ENCODE results near the gene ZNF182.
A peak's percentile ranks its signal among the peaks of the same experiment; 100 is the strongest.
"Not testable (repeated sequence)": the region's sequence is repeated elsewhere in the genome, so short reads cannot be mapped to it uniquely, and the experiment has no call there.

The ZNF182 gene

GRCh38 chrX:48003758-48004457 lies at the start of gene ZNF182:
Gene ZNF182 (minus strand): TSS chrX:48003989. CDS start chrX:48002609, 1,380 bp downstream.
- H3K27me3 ChIP-seq (ENCODE audit: insufficient read depth, low read length), result no peaks in the 10 kb centered on the region
- peaks cover 12% of the 10 kb centered on the region; the same call in 1 of the 2 replicates for H3K36me3 ChIP-seq (ENCODE audit: insufficient read depth, low read depth, low read length)
- peak within 1 kb of the TSS; percentile 91 for H3K4me3 ChIP-seq (ENCODE audit: low read length)
- peak within 1 kb of the TSS; percentile 90; the same call in 1 of the 2 replicates for H3K9ac ChIP-seq (ENCODE audit: low read depth, low read length)
- no peaks in the 10 kb centered on the region for H3K4me1 ChIP-seq (ENCODE audit: insufficient read depth, low read length)
- no peaks in the 10 kb centered on the region for H3K9me3 ChIP-seq (ENCODE audit: insufficient read depth, low read depth, low read length)
- no peak within 1 kb of the TSS for H3K27ac ChIP-seq (ENCODE audit: low read length)

DNA sequence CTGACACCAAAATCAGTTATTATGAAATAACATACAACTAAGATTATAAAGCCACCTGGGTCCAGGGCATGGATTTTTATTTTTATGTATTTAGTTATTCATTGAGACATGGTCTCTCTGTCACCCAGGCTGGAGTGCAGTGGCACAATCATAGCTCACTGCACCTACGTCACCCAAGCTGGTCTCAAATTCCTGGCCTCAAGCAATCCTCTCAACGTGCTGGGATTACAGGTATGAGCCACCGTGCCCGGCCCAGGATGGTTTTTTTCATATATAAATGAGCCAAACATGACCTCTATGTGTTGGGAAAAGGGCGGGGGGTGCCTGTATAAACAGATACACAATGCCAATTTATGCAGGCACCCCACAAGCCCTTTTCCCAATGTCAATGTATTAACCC lies 43.1 kb upstream of the ZNF182 start:
- Histone ChIP-seq H3K9ac (ENCODE audit: low read depth, low read length) (no peak overlapping the region), H3K27me3 (ENCODE audit: insufficient read depth, low read length) (no peaks in the 10 kb centered on the region), H3K4me3 (ENCODE audit: low read length) (no peak overlapping the region), H3K9me3 (ENCODE audit: insufficient read depth, low read depth, low read length) (no peaks in the 10 kb centered on the region), H3K27ac (ENCODE audit: low read length) (no peak overlapping the region), H3K36me3 (ENCODE audit: insufficient read depth, low read depth, low read length) (no peaks in the 10 kb centered on the region), H3K4me1 (ENCODE audit: insufficient read depth, low read length) (no peaks in the 10 kb centered on the region; the same call in 1 of the 2 replicates)

DNA sequence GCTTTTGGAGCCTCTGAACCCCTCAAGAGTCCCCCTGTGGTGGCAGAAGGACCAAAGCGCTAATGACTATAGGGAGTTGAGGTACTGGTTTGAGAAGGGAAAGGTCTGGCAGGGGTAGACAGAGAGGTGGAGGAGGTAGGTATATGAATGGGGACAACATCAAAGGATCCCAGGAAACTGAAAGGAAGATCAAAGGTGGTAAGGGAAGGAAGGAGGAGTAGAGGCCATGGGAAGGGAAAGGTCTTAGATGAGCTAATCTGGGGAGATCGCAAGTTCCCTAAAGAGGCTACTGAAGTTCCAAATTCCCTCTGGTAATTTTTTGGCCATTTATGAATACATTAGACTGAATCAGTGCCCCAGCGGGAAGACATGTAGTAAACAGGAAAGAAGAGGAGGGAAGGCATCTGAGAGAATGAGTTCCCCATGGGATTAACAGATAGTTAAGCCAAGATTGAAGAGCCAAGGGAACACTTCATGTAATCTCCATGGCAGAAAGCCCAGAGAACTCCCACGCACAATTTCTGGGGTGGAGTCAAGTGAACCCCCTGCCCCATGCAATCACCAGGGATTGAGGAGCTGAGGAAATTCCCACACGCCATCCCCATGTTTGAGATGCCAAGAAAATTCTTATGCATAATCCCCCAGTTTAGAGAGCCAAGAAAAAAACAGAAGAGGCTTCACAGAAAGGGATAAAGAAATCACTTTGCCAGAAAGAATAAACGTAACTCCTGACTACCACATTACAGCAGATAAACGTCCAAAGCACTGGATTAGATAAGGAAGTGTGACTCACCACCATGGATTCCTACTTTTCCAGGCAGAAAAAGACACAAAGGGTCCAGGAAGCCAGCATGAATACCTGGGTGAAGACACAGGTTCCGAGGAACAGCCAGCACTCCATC lies 41.9 kb upstream of the ZNF182 start:
- Histone ChIP-seq H3K27ac (ENCODE audit: low read length) (no peak overlapping the region), H3K4me3 (ENCODE audit: low read length) (no peak overlapping the region), H3K36me3 (ENCODE audit: insufficient read depth, low read depth, low read length) (no peaks in the 10 kb centered on the region), H3K9ac (ENCODE audit: low read depth, low read length) (no peak overlapping the region), H3K9me3 (ENCODE audit: insufficient read depth, low read depth, low read length) (no peaks in the 10 kb centered on the region), H3K27me3 (ENCODE audit: insufficient read depth, low read length) (no peaks in the 10 kb centered on the region), H3K4me1 (ENCODE audit: insufficient read depth, low read length) (no peaks in the 10 kb centered on the region; the same call in 1 of the 2 replicates)

DNA sequence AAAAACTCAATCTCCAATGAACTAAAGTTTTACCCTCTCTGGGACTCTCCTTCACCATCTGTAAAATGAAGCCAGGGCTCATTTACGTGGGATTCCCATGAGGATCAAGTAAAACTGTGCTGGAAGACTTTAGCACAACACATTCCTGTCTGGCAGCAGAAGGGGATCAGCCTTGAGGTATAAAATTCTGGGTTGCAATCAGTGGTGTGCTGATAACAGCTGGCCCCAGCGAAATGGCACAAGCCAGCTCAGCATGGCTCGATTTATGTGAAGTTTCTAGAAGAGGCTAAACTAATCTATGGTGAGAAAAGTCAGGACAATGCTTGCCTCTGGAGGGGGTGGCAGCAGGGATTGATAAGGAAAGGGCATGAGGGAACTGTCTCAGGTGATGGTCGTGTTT lies 39.3 kb upstream of the ZNF182 start:
- Histone ChIP-seq H3K27me3 (ENCODE audit: insufficient read depth, low read length) (no peaks in the 10 kb centered on the region), H3K27ac (ENCODE audit: low read length) (no peak overlapping the region), H3K9me3 (ENCODE audit: insufficient read depth, low read depth, low read length) (no peaks in the 10 kb centered on the region), H3K9ac (ENCODE audit: low read depth, low read length) (no peak overlapping the region), H3K4me1 (ENCODE audit: insufficient read depth, low read length) (no peaks in the 10 kb centered on the region; the same call in 1 of the 2 replicates), H3K36me3 (ENCODE audit: insufficient read depth, low read depth, low read length) (no peaks in the 10 kb centered on the region), H3K4me3 (ENCODE audit: low read length) (no peak overlapping the region)

GRCh38 chrX:48035891-48036290 lies 32.1 kb upstream of the ZNF182 start:
- Histone ChIP-seq H3K4me3 (ENCODE audit: low read length) (no peak overlapping the region), H3K27me3 (ENCODE audit: insufficient read depth, low read length) (no peaks in the 10 kb centered on the region), H3K4me1 (ENCODE audit: insufficient read depth, low read length) (no peaks in the 10 kb centered on the region), H3K9me3 (ENCODE audit: insufficient read depth, low read depth, low read length) (no peaks in the 10 kb centered on the region), H3K27ac (ENCODE audit: low read length) (no peak overlapping the region), H3K36me3 (ENCODE audit: insufficient read depth, low read depth, low read length) (no peaks in the 10 kb centered on the region), H3K9ac (ENCODE audit: low read depth, low read length) (no peak overlapping the region)

DNA sequence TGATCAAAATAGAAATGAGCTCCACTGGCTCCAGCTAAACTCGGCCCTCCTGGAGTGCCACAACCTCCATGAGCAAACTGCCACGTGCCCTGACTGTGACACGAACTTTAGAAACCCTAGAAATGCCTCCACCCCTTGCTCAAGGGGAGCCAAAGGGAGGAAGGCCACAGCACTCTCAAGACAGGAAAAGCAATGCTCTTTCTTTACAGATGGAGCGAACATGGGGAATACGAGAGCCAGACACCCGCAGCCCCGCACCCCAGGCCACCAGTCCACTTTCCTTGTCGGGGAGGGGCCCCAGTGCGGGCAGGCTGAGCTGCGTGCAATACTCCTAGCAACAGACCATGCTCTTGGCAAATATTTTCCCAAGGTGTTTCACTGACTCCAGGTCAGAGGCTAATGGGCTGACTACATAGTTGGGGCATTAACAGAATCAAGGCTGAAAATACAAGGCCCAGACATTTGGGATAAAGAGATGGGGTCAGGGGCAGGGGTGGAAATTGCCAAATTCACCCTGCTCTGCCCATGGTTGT lies 26.9 kb upstream of the ZNF182 start:
- not testable (repeated sequence) for H3K9ac ChIP-seq (ENCODE audit: low read depth, low read length); H3K4me3 ChIP-seq (ENCODE audit: low read length); H3K27ac ChIP-seq (ENCODE audit: low read length); H3K4me1 ChIP-seq (ENCODE audit: insufficient read depth, low read length); H3K27me3 ChIP-seq (ENCODE audit: insufficient read depth, low read length); H3K9me3 ChIP-seq (ENCODE audit: insufficient read depth, low read depth, low read length); H3K36me3 ChIP-seq (ENCODE audit: insufficient read depth, low read depth, low read length)

- Histone ChIP-seq H3K9me3 (ENCODE audit: insufficient read depth, low read depth, low read length) (no peaks in the 10 kb centered on the region), H3K4me1 (ENCODE audit: insufficient read depth, low read length) (no peaks in the 10 kb centered on the region), H3K9ac (ENCODE audit: low read depth, low read length) (no peak overlapping the region), H3K36me3 (ENCODE audit: insufficient read depth, low read depth, low read length) (no peaks in the 10 kb centered on the region), H3K27me3 (ENCODE audit: insufficient read depth, low read length) (no peaks in the 10 kb centered on the region), H3K4me3 (ENCODE audit: low read length) (no peak overlapping the region), H3K27ac (ENCODE audit: low read length) (no peak overlapping the region)
Observed at GRCh38 chrX:48030237-48030636, 26.4 kb upstream of the ZNF182 start.

GRCh38 chrX:48028091-48028490 lies 24.3 kb upstream of the ZNF182 start:
- Histone ChIP-seq H3K9ac (ENCODE audit: low read depth, low read length) (no peak overlapping the region), H3K4me3 (ENCODE audit: low read length) (no peak overlapping the region), H3K4me1 (ENCODE audit: insufficient read depth, low read length) (no peaks in the 10 kb centered on the region), H3K27ac (ENCODE audit: low read length) (no peak overlapping the region), H3K9me3 (ENCODE audit: insufficient read depth, low read depth, low read length) (no peaks in the 10 kb centered on the region), H3K27me3 (ENCODE audit: insufficient read depth, low read length) (no peaks in the 10 kb centered on the region), H3K36me3 (ENCODE audit: insufficient read depth, low read depth, low read length) (no peaks in the 10 kb centered on the region)

GRCh38 chrX:48027545-48027944 lies 23.8 kb upstream of the ZNF182 start:
- H3K4me3 ChIP-seq (ENCODE audit: low read length); H3K36me3 ChIP-seq (ENCODE audit: insufficient read depth, low read depth, low read length); H3K9ac ChIP-seq (ENCODE audit: low read depth, low read length); H3K4me1 ChIP-seq (ENCODE audit: insufficient read depth, low read length); H3K27me3 ChIP-seq (ENCODE audit: insufficient read depth, low read length); H3K9me3 ChIP-seq (ENCODE audit: insufficient read depth, low read depth, low read length); H3K27ac ChIP-seq (ENCODE audit: low read length): not testable (repeated sequence)

DNA sequence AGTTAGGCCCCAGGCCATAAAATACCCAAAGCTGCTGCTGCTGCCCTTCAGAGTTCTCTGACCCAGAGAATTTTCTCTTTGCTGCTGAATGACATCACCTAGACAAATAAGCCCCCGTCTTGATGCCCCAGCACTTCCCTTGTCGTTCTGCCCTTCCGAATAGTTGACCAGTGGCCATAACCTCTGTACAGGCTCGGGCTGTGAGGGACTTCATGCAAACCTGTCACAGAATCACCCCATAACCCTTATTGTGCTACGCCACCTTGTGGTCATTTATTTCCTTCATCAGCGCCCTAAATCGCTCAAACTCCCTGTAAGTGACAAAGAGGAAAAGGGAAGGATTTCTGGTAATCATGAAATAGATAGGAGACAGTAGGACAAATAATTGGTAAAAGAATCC lies 21.8 kb upstream of the ZNF182 start:
- Histone ChIP-seq H3K9ac (ENCODE audit: low read depth, low read length) (no peak overlapping the region), H3K4me3 (ENCODE audit: low read length) (no peak overlapping the region), H3K27ac (ENCODE audit: low read length) (no peak overlapping the region), H3K36me3 (ENCODE audit: insufficient read depth, low read depth, low read length) (no peaks in the 10 kb centered on the region), H3K27me3 (ENCODE audit: insufficient read depth, low read length) (no peaks in the 10 kb centered on the region), H3K4me1 (ENCODE audit: insufficient read depth, low read length) (no peaks in the 10 kb centered on the region), H3K9me3 (ENCODE audit: insufficient read depth, low read depth, low read length) (no peaks in the 10 kb centered on the region)

- H3K9ac ChIP-seq (ENCODE audit: low read depth, low read length), result no peak overlapping the region
- no peaks in the 10 kb centered on the region for H3K36me3 ChIP-seq (ENCODE audit: insufficient read depth, low read depth, low read length)
- no peak overlapping the region for H3K27ac ChIP-seq (ENCODE audit: low read length)
- no peaks in the 10 kb centered on the region for H3K4me1 ChIP-seq (ENCODE audit: insufficient read depth, low read length)
- no peaks in the 10 kb centered on the region for H3K9me3 ChIP-seq (ENCODE audit: insufficient read depth, low read depth, low read length)
- H3K4me3 ChIP-seq (ENCODE audit: low read length), result no peak overlapping the region
- no peaks in the 10 kb centered on the region for H3K27me3 ChIP-seq (ENCODE audit: insufficient read depth, low read length)
Observed at GRCh38 chrX:48022738-48023137, 18.9 kb upstream of the ZNF182 start.
